Subcutaneous abdominal adipose tissue (tissue), 5 donors: ENCODE results near the gene NKTR.
"Not testable (repeated sequence)": the region's sequence is repeated elsewhere in the genome, so short reads cannot be mapped to it uniquely, and the experiment has no call there.

ENCODE experiments used
- H3K27ac ChIP-seq: one replicate; pipeline ENCODE4 v1.7.0; 2013; ENCODE audit warnings: low read depth, mild to moderate bottlenecking, inconsistent platforms, low read length, moderate library complexity
- H3K27me3 ChIP-seq, 5 donors: one replicate each; pipeline ENCODE4 v1.7.0; 2013; ENCODE audit warnings: low read length in 5 of 5, inconsistent platforms in 1 of 5; ENCODE audit not compliant: control insufficient read depth in 5 of 5, insufficient read depth in 4 of 5
- H3K36me3 ChIP-seq, 5 donors: one replicate each; pipeline ENCODE4 v1.7.0; 2013; ENCODE audit warnings: low read length in 5 of 5; ENCODE audit not compliant: control insufficient read depth in 5 of 5, insufficient read depth in 5 of 5
- H3K4me1 ChIP-seq, 5 donors: one replicate each; pipeline ENCODE4 v1.7.0; 2013; ENCODE audit warnings: low read length in 5 of 5, mild to moderate bottlenecking in 3 of 5, moderate library complexity in 1 of 5; ENCODE audit not compliant: control insufficient read depth in 5 of 5, insufficient read depth in 5 of 5
- H3K4me3 ChIP-seq, 5 donors: one replicate each; pipeline ENCODE4 v1.7.0; 2013; ENCODE audit warnings: low read length in 5 of 5, low read depth in 1 of 5
- H3K9ac ChIP-seq, 5 donors: one replicate each; pipeline ENCODE4 v1.7.0; 2013; ENCODE audit warnings: low read length in 5 of 5, mild to moderate bottlenecking in 4 of 5, moderate library complexity in 3 of 5
- H3K9me3 ChIP-seq, 5 donors: one replicate each; pipeline ENCODE4 v1.7.0; 2013; ENCODE audit warnings: low read length in 5 of 5; ENCODE audit not compliant: control insufficient read depth in 5 of 5
- donor health status: healthy.
- donor health status: healthy.
- donor health status: healthy.
- donor health status: healthy.
- donor health status: healthy.

Gene NKTR

DNA sequence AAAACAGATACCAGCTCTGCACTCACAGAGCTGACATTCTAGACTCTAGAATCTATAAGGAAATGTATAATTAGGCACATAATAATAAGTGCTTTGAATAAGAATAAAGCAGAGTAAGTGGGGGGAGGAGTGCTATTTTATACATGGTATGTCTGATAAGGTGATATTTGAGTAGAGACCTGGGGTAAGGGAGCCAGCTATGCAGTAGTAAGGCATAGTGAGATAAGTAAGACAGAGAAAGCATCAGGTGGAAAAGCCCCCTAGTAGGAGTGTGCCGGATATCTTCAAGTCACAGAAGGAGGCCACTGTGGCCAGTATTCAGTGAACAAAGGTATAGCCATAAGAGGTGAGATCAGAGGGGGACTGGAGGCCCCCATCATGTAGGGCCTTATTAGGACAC, 6.9 kb upstream of the NKTR start:
- Histone ChIP-seq H3K9ac (no peak overlapping the region), H3K9me3 (no peaks in the 10 kb centered on the region), H3K27me3 (no peaks in the 10 kb centered on the region), H3K36me3 (peaks cover 3 to 18% (median 8%) of the 10 kb centered on the region in 5 donors), H3K27ac (no peak overlapping the region), H3K4me1 (peaks cover 3 to 19% (median 15%) of the 10 kb centered on the region in 5 donors), H3K4me3 (no peak overlapping the region)

DNA sequence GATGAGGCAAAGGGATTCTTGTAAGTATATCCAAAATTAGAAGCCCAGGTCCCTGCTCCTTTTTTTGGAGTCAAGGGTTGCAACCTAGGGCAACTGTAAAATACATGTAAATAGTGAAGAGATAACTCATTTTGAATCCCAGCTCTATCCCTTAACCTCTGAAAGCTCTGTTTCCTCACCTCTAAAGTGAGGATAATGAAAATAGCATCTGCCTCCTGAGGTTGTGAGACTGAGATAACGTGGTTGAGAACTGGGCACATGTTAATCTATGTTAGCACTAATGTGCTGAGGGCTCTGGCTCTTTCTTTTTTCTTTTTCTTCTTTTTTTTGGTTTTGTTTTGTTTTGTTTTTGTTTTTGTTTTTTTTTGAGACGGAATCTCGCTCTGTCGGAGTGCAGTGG, 4.8 kb upstream of the NKTR start:
- H3K36me3 ChIP-seq, result peaks cover 3 to 18% (median 8%) of the 10 kb centered on the region in 5 donors
- H3K27ac ChIP-seq, result no peak overlapping the region
- peaks cover 3 to 19% (median 9%) of the 10 kb centered on the region in 5 donors for H3K4me1 ChIP-seq
- no peak overlapping the region for H3K9ac ChIP-seq
- no peaks in the 10 kb centered on the region for H3K27me3 ChIP-seq
- H3K4me3 ChIP-seq, result no peak overlapping the region
- H3K9me3 ChIP-seq, result no peaks in the 10 kb centered on the region

DNA sequence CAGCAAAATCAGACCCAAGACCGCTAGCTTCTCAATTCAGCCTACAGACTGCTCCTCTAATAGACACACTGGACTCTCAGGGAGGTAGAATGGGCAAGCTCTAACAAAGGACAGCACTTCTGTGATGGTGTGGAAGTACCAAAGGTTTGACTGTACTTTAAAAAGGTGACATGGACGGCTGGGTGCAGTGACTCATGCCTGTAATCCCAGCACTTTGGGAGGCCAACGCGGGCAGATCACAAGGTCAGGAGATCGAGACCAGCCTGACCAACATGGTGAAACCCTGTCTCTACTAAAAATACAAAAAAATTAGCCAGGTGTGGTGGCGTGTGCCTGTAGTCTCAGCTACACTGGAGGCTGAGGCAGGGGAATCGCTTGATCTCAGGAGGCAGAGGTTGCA, 3.4 kb upstream of the NKTR start:
- not testable (repeated sequence) for H3K4me3 ChIP-seq, H3K9ac ChIP-seq, H3K9me3 ChIP-seq, H3K27me3 ChIP-seq, H3K27ac ChIP-seq
- Histone ChIP-seq H3K36me3 (peaks cover 3 to 18% (median 8%) of the 10 kb centered on the region in 5 donors), H3K4me1 (peaks cover 0 to 19% (median 12%) of the 10 kb centered on the region in 5 donors)

DNA sequence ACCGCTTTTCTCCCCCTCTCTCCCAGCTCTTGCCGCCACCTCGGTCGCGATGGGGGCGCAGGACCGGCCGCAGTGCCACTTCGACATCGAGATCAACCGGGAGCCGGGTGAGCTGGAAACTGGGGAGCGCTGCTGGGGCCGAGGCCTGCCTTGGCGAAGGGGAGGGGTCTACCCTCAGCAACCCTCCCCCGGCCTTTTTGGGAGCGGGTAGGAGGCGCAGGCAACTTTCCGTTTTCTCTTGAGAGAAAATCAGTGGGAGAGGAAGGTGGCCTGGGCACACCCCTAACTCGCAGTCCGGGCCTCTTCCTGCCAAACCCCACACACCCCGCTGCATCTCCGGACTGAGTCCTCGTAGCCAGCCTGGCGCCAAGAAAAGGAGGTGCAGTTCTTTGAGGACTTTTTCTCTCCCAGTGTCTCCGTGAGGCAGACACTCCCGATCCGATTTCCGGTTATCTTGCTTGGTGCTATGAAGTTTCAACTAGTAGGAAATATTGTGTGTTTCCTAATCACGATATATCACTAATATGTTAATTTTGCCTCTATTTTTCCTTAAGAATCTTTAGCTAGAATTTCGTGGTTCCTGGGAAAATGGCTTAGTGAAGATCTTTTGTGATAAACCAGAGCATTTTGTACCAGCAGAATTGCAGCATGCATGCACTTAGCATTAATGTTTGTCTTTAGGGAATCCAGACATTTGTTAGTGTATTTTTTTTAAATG, 631 bp downstream of the NKTR start:
- peaks cover 0 to 2% (median 0%) of the 10 kb centered on the region in 5 donors for H3K36me3 ChIP-seq
- no peaks in the 10 kb centered on the region for H3K27me3 ChIP-seq
- H3K27ac ChIP-seq, result peak overlapping the region; percentile 94
- peak overlapping the region; percentile 29 to 90 (median 88) for H3K9ac ChIP-seq
- peak overlapping the region; percentile 70 to 84 (median 79) for H3K4me3 ChIP-seq
- no peaks in the 10 kb centered on the region for H3K9me3 ChIP-seq
- peaks cover 0 to 31% (median 22%) of the 10 kb centered on the region in 5 donors for H3K4me1 ChIP-seq

DNA sequence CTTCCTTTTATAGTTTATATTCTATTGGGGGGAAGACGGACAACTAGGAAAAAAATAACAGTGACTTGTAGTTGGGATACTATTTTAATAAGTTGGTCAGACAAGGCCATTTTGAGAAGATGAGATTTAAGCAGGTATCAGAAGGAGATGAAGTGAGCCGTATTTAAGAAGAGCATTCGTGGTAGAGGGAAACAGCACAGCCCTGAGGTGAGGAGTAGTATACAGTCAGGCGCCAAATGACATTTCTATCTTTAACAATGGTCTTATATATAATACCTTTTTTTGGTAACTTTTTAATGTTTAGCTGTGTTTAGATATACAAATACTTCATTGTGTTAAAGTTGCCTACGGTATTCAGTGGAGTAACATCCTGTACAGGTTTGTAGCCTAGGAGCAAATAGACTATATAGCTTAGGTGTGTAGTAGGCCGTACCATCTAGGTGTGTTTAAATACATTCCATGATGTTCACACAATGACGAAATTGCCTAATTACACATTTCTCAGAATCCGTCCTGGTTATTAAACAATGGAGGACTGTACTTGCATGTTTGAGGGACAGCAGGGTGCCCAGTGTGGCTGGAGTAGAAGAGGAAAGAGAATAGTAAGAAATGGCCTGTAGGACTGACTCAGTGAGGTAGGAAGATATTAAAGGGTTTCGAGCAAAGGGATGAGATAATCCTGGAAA, 1.6 kb downstream of the NKTR start:
- Histone ChIP-seq H3K27ac (peak overlapping the region; percentile 94), H3K27me3 (no peaks in the 10 kb centered on the region), H3K9me3 (no peaks in the 10 kb centered on the region), H3K4me3 (peak overlapping the region; percentile 22 to 84 (median 72)), H3K36me3 (peaks cover 0 to 6% (median 3%) of the 10 kb centered on the region in 5 donors), H3K4me1 (peaks cover 0 to 31% (median 22%) of the 10 kb centered on the region in 5 donors), H3K9ac (peak overlapping the region; percentile 29 to 90 (median 83))

DNA sequence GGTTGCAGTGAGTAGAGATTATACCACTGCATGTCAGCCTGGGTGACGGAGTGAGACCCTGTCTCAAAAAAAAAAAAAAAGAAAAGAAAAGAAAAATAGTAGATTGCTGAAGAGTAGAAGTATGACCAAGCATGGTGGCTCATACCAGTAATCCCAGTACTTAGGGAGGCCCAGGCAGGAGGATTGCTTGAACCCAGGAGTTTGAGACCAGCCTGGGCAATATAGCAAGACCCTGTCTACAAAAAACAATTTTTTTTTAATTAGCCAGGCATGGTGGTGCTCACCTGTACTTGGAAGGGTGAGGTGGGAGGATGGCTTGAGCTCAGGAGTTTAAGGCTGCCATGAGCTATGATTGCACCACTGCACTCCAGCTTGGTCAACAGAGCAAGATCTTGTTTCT, 2.5 kb downstream of the NKTR start:
- H3K27me3 ChIP-seq, result no peaks in the 10 kb centered on the region
- H3K27ac ChIP-seq, result no peak overlapping the region
- H3K9ac ChIP-seq, result no peak overlapping the region
- H3K4me3 ChIP-seq, result no peak overlapping the region
- peaks cover 0 to 31% (median 22%) of the 10 kb centered on the region in 5 donors for H3K4me1 ChIP-seq
- H3K36me3 ChIP-seq, result peaks cover 0 to 6% (median 4%) of the 10 kb centered on the region in 5 donors
- no peaks in the 10 kb centered on the region for H3K9me3 ChIP-seq

DNA sequence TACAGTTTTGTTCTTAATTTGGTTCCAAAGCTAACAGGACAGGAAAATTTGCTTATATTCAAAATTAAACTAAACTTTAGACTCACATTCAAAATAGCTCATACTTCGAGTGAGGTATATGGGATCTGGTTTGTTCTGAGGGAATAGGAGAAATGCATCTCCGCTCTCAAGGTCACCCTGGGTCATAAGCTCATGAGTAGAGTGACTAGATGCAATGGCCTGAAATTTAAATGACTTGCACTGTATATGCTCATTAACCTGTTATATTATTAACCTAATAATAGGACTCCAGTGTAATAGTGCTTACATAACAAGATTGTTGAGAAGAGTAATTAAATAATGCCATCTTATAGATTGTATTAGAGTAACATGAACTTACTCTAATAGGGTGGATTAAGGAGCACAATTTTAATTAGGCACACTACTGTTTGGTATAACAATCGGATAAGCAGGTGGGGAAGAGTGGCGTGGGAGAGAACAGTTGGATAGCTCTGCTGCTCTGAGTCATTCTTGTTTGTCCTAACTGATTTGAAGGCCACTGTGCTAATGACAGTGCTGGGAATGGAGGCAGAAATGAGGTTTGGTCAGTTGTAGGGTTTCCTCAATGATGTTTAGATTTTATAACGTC, 5.2 kb downstream of the NKTR start:
- no peak overlapping the region for H3K4me3 ChIP-seq
- H3K27ac ChIP-seq, result no peak overlapping the region
- H3K36me3 ChIP-seq, result peaks cover 2 to 9% (median 6%) of the 10 kb centered on the region in 5 donors
- H3K9me3 ChIP-seq, result no peaks in the 10 kb centered on the region
- H3K9ac ChIP-seq, result no peak overlapping the region
- no peaks in the 10 kb centered on the region for H3K27me3 ChIP-seq
- H3K4me1 ChIP-seq, result peaks cover 0 to 40% (median 31%) of the 10 kb centered on the region in 5 donors

DNA sequence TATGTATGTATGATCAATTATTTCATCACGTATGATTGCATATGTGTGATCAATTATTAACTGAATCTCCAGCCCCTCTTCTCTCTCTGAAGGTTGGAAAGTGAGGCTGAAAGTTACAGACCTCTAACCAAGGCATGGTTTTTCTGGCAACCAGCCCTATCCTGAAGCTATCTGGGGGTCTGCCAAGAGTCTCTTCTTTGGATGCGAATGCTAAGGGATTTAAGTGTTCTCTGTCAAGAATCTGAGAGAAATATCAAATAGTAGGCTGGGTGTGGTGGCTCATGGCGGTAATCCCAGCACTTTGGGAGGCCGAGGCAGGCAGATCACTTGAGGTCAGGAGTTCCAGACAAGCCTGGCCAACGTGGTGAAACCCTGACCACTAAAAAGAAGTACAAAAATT, 8.1 kb downstream of the NKTR start:
- H3K9me3 ChIP-seq, result no peaks in the 10 kb centered on the region
- no peak overlapping the region for H3K4me3 ChIP-seq
- peaks cover 0 to 42% (median 17%) of the 10 kb centered on the region in 5 donors for H3K4me1 ChIP-seq
- no peaks in the 10 kb centered on the region for H3K27me3 ChIP-seq
- H3K9ac ChIP-seq, result no peak overlapping the region
- no peak overlapping the region for H3K27ac ChIP-seq
- peaks cover 2 to 14% (median 4%) of the 10 kb centered on the region in 5 donors for H3K36me3 ChIP-seq

DNA sequence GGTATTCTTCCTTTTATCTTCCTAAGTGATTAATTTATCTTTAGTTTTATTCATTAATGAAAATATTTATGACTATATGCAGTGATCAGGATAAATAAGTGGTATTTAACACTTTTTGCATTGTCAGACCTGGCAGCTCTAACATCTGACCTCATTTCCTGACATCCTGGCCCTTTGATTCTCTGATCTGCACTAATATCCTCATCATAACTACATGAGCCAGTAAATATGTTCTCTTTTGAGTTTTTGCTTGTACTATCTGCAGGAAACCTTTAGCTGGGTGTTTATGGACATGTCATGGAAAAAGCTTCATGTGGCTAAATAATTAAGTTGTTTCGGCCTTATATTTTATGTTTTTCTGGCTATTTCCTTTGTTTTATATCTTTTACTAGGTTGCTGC, 10.5 kb downstream of the NKTR start:
- H3K9me3 ChIP-seq, result no peaks in the 10 kb centered on the region
- peaks cover 1 to 38% (median 18%) of the 10 kb centered on the region in 5 donors for H3K4me1 ChIP-seq
- no peak overlapping the region for H3K4me3 ChIP-seq
- H3K9ac ChIP-seq, result no peak overlapping the region
- H3K27me3 ChIP-seq, result no peaks in the 10 kb centered on the region
- peaks cover 0 to 14% (median 4%) of the 10 kb centered on the region in 5 donors for H3K36me3 ChIP-seq
- peak overlapping the region; percentile 3 for H3K27ac ChIP-seq

DNA sequence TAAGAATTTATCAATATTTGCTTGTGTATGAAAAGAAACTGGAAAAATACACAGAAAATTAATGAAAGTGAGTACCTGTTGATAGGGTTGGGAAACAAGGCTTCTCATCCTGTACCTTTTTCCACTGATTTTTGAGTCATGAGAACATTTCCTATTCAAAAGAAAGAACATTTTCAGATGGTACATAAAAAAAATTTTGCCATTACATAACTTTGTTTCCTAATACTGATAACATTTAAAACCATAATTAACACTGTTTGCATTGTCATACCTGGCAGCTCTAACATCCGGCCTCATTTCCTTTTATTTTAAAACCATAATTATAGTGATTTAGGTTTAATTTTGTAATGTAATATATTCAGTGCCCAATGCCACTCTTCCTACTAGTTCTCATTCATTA, 11.7 kb downstream of the NKTR start:
- Histone ChIP-seq H3K36me3 (peaks cover 0 to 10% (median 2%) of the 10 kb centered on the region in 5 donors), H3K4me3 (no peak overlapping the region), H3K9me3 (no peaks in the 10 kb centered on the region), H3K27me3 (no peaks in the 10 kb centered on the region), H3K27ac (peak overlapping the region; percentile 13), H3K4me1 (peaks cover 1 to 38% (median 18%) of the 10 kb centered on the region in 5 donors), H3K9ac (no peak overlapping the region)
